Thymus (tissue), 11 donors: Measurements from ENCODE around the gene KRTAP10-4. TPM values are rescaled to one million over a fixed set of nuclear protein-coding genes. Genes with fewer than 3 reads are reported as not detected.
"Not testable (repeated sequence)": the region's sequence is repeated elsewhere in the genome, so short reads cannot be mapped to it uniquely, and the experiment has no call there.

Experiments used
- DNase-seq, 9 donors: peaks; one replicate each; pipeline ENCODE4 v3.0.0-alpha.2; 2013; ENCODE audit warnings: low spot score in 9 of 9, low read depth in 6 of 9, missing footprints in 1 of 9
- H3K27ac ChIP-seq, 2 donors: one replicate each; pipeline ENCODE4 v1.5.1; 2013; ENCODE audit warnings: control low read depth in 1 of 2, low read depth in 1 of 2, low read length in 1 of 2, mild to moderate bottlenecking in 1 of 2, moderate library complexity in 1 of 2
- H3K27me3 ChIP-seq, 2 donors: one replicate each; pipeline ENCODE4 v1.5.1; 2013; ENCODE audit warnings: low read length in 1 of 2; ENCODE audit not compliant: control insufficient read depth in 2 of 2, insufficient read depth in 1 of 2
- H3K36me3 ChIP-seq, 2 donors: one replicate each; pipeline ENCODE4 v1.5.1; 2013; ENCODE audit warnings: low read length in 1 of 2, mild to moderate bottlenecking in 1 of 2, moderate library complexity in 1 of 2; ENCODE audit not compliant: control insufficient read depth in 2 of 2, insufficient read depth in 2 of 2
- H3K4me1 ChIP-seq, 2 donors: one replicate each; pipeline ENCODE4 v1.5.1; 2013; ENCODE audit warnings: low read length in 2 of 2; ENCODE audit not compliant: control insufficient read depth in 2 of 2, insufficient read depth in 2 of 2
- H3K4me3 ChIP-seq, 2 donors: one replicate each; pipeline ENCODE4 v1.5.1; 2013; ENCODE audit warnings: low read length in 2 of 2, control low read depth in 1 of 2, mild to moderate bottlenecking in 1 of 2
- H3K9me3 ChIP-seq, 2 donors: one replicate each; pipeline ENCODE4 v1.5.1; 2013; ENCODE audit warnings: low read length in 1 of 2, mild to moderate bottlenecking in 1 of 2; ENCODE audit not compliant: control insufficient read depth in 2 of 2, insufficient read depth in 1 of 2
- WGBS: extraction: QIAGEN DNeasy Blood & Tissue Kit; methylation state at CpG from one replicate; pipeline ENCODE4 v1.1.7; 2013; 5-methylcytosine and 5-hydroxymethylcytosine counted together
- polyA plus RNA-seq: library from polyadenylated mRNA; stranded (reverse); fragments of 200-250 nt; gene quantifications from one replicate; pipeline ENCODE4 v1.2.3, GENCODE V29; 2013
- total RNA-seq: library from RNA; stranded (reverse); fragments of 120-200 nt; gene quantifications from one replicate; pipeline ENCODE4 v1.2.4, GENCODE V29; 2013
- donor health status: healthy.

Gene KRTAP10-4
- total and polyA plus RNA-seq, 2 donors = not detected

DNA sequence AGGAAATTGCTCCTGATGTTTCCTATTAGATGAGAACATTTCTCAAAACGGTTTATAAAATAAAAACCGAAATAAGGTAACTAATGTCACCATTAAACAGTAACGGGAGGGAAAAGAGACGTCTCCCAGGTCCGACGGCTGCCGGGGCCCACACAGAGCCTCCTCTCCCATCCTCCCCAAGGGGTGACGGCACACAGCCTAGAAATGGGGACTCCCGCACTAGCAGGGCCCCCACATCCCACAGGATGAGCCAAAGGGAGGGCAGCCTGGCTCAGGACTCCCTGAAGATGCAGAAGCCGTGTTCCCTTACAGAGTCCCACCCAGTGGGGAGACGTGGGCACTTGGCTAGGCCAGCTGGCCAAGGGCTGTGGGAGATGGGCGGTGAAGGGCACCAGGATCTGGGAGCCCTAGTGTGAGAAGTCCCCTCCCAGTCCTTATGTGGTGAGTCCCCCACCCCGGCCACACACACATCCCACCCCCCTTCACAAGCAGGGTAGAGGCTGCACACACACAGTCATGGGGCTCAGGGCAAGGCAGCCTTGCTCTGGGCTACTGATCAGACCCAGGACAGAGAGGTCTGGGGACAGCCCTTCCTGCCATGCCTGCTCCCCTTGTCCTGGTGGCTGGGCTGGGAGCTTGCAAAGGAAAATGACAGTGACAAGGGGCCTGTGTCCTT is 18.2 kb upstream of the KRTAP10-4 start:
- no peaks in the 10 kb centered on the region for H3K4me1 ChIP-seq
- no peak for DNase-seq
- no peak overlapping the region for H3K4me3 ChIP-seq
- H3K9me3 ChIP-seq = no peaks in the 10 kb centered on the region
- no peaks in the 10 kb centered on the region for H3K36me3 ChIP-seq
- 84% methylated on average over 13 of the region's 13 CpGs for WGBS
- H3K27ac ChIP-seq = no peak overlapping the region
- H3K27me3 ChIP-seq = peaks cover 0 to 11% of the 10 kb centered on the region in 2 donors

DNA sequence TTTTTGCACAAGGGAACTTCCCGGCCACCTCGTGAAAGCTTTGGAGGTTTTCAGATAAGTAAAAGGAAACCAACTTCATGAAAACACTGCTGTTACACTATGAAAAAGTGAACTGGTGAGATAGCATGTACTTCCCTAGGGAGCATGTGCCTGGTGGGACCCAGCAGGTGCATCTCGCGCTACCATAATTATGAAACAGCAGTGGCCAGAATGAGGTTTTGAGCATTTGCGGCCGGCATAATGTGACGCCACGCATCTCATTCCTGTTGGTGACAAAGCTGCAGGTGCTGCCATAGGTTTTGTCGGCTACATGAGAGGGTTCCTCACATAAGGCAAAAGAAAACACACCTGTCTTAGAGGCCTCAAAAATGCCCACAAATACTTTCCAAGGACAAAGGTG is 16.6 kb upstream of the KRTAP10-4 start:
- no peaks in the 10 kb centered on the region for H3K4me1 ChIP-seq
- WGBS = 75% methylated on average over 9 of the region's 9 CpGs
- no peaks in the 10 kb centered on the region for H3K36me3 ChIP-seq
- H3K9me3 ChIP-seq = no peaks in the 10 kb centered on the region
- H3K27me3 ChIP-seq = peaks cover 0 to 9% of the 10 kb centered on the region in 2 donors
- DNase-seq = no peak
- no peak overlapping the region for H3K27ac ChIP-seq
- no peak overlapping the region for H3K4me3 ChIP-seq

DNA sequence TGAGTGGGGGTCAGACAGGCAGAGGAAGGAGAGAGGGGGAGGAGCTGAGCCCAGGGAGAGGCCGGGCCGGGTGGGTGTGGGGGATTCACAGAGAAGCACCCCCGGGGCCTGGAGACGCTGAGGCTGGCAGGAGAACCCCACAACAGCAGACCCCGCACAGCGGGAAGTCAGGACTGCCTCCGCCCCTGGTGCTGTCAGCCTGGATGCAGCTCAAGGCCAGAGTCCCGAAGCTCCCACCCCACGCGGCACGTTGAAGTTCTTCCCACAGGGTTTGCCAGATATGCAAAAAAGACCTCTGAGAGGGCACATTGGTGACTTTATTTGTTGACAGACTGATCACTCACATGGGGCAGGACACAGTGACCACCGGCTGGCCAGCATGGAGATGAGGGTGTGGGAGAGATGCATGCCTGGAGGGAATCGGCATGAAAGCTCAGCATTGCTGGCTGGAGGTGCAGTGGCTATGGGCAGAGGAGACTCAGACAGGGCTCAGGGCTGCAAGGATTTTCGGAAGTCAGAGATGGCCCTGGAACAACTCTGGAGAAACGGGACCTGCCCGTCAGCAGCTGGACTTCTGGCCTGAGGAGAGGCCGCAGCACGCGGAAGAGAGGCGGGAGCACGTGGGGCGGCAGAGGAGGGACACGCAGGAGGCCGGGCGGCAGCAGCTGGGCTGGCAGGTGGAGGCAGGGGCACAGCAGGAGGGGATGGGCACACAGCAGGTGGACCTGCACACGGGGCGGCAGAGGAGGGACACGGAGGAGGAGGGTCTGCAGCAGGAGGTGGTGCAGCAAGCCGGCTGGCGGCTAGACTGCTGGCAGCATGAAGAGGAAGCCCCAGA is 15.8 kb upstream of the KRTAP10-4 start:
- Histone ChIP-seq H3K4me3 (no peak overlapping the region), H3K36me3 (no peaks in the 10 kb centered on the region), H3K4me1 (no peaks in the 10 kb centered on the region), H3K27ac (no peak overlapping the region), H3K27me3 (peaks cover 0 to 9% of the 10 kb centered on the region in 2 donors), H3K9me3 (no peaks in the 10 kb centered on the region)
- 73% methylated on average over 30 of the region's 30 CpGs for WGBS
- DNase-seq = no peak

DNA sequence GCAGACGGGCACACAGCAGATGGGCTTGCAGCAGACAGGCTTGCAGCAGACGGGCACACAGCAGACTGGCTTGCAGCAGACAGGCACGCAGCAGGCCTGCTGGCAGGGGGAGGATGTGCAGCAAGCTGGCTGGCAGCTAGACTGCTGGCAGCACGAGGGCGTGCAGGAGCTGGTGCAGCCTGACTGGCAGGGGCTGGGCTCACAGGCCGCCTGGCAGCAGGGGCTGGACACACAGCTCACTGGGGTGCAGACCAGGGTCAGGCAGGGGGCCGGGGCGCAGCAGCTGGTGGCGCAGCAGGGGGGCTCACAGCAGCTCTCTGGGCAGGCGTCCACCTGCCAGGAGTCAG is 15.2 kb upstream of the KRTAP10-4 start:
- H3K27ac ChIP-seq, DNase-seq, H3K4me3 ChIP-seq, H3K27me3 ChIP-seq, H3K4me1 ChIP-seq, H3K9me3 ChIP-seq, H3K36me3 ChIP-seq: not testable (repeated sequence)
- WGBS = 80% methylated on average over 10 of the region's 10 CpGs

DNA sequence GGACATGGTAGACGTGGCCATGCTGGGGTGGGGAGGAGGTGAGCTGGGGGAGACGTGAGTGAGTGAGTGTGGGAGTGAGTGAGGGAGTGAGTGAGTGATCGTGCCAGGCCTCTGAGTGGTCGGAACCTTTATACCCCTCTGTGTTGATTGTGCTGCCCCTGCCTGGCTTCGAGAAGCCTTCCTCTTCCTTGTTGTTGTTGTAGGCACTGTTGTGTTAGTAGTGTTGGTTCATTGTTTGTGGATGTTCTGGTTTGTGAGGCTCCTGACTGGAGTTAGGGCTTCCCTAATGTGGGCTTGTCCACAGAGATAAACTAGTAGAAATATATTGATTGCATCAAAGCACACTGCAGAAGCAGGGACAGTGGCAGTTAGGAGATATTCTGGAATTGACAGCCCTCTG is 14.8 kb upstream of the KRTAP10-4 start, which contains the start of gene KRTAP10-3:
TSS of gene KRTAP10-3 (minus strand) at position 101 of the 400 bp plus-strand sequence. CDS start at position 21, 80 bp downstream.
- no peaks in the 10 kb centered on the region for H3K4me1 ChIP-seq
- H3K27ac ChIP-seq = no peak within 1 kb of the TSS
- no peak within 1 kb of the TSS for H3K4me3 ChIP-seq
- H3K36me3 ChIP-seq = no peaks in the 10 kb centered on the region
- no peaks in the 10 kb centered on the region for H3K9me3 ChIP-seq
- peaks cover 0 to 7% of the 10 kb centered on the region in 2 donors for H3K27me3 ChIP-seq
- WGBS = 72% methylated on average over 5 of the region's 5 CpGs
- DNase-seq = no peak

DNA sequence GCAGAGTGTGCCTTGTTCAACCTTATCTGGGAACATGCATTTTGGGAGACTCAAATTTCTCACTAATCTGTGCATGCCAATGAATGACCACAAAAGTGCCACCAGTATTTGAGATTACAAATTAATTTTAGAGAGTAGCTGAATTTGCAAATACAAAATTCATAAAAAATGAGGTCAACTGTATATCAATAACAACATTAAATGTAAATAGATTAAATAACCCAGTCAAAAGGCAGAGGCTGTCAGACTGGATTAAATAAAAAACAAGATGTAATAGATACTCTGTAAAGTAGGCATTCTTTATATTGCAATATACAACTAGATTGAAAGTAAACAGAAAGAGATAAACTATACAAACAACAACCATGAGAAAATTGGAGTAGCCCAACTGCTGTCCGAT is 9.4 kb upstream of the KRTAP10-4 start:
- Histone ChIP-seq H3K27ac (no peak overlapping the region), H3K27me3 (no peaks in the 10 kb centered on the region), H3K36me3 (no peaks in the 10 kb centered on the region), H3K4me3 (no peak overlapping the region), H3K9me3 (no peaks in the 10 kb centered on the region), H3K4me1 (no peaks in the 10 kb centered on the region)
- no peak for DNase-seq
- 99% methylated on average over 1 of the region's 1 CpG for WGBS

DNA sequence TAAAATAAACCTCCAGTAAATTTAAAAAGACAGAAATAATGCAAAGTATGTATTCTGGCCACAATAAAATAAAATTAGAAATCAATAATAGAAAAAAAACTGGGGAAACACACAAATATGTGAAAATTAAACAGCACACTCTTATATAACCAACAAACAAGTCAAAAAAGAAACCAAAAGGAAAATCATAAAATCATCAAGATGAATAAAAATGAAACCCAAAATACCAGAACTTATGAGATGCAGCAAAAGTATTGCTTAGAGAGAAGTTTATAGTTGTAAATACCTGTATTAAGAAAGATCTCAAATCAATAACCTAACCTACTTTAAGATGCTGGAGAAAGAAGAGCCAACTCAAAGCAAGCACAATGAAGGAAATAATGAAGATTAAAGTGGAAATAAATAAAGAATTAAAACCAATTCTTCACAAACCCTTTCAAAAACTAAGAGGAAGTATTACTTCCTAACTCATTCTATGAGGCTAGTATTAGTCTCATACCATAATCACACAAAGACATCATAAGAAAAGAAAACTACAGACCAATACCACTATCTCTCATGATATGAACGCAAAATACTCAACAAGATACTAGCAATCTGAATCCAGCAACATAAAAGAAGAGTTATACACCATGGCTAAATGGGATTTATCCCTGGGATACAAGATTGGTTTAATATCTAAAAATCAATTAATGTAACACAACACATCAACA is 8.5 kb upstream of the KRTAP10-4 start:
- DNase-seq = no peak
- WGBS = 36% methylated on average over 1 of the region's 1 CpG

DNA sequence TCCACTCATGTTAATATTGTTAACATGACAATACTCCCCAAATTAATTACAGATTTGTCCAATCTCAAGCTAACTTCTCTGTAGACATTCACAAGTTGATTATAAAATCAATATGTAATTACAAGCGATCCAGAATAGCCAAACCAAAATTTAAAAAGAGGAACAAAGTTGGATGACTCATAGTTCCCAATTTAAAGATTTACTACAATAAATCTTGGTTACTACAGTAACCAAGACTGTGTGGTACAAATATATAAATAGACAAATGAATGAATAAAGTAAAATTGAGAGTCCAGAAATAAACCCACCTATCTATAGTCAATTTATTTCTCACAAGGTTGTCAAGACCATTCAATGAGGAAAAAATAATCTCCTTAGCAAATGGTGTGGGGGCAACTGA is 7.1 kb upstream of the KRTAP10-4 start:
- H3K27me3 ChIP-seq = no peaks in the 10 kb centered on the region
- no peak for DNase-seq
- peaks cover 0 to 4% of the 10 kb centered on the region in 2 donors for H3K9me3 ChIP-seq
- H3K27ac ChIP-seq = no peak overlapping the region
- H3K4me3 ChIP-seq = no peak overlapping the region
- 6% methylated on average over 1 of the region's 1 CpG for WGBS
- no peaks in the 10 kb centered on the region for H3K36me3 ChIP-seq
- H3K4me1 ChIP-seq = no peaks in the 10 kb centered on the region

More for the DNA sequence above, 8.5 kb upstream of the KRTAP10-4 start:
- Histone ChIP-seq H3K4me3 (no peak overlapping the region), H3K36me3 (no peaks in the 10 kb centered on the region), H3K4me1 (no peaks in the 10 kb centered on the region), H3K27me3 (no peaks in the 10 kb centered on the region), H3K27ac (no peak overlapping the region), H3K9me3 (no peaks in the 10 kb centered on the region)
